ENCODE results near the gene TNS1. TPM values are rescaled to one million over a fixed set of nuclear protein-coding genes. Genes with fewer than 3 reads are reported as not detected.

TNS1 gene
- total RNA-seq, 1 experiment from 2014 or later, result 3.4 TPM

- TF ChIP-seq, protein P1, sequence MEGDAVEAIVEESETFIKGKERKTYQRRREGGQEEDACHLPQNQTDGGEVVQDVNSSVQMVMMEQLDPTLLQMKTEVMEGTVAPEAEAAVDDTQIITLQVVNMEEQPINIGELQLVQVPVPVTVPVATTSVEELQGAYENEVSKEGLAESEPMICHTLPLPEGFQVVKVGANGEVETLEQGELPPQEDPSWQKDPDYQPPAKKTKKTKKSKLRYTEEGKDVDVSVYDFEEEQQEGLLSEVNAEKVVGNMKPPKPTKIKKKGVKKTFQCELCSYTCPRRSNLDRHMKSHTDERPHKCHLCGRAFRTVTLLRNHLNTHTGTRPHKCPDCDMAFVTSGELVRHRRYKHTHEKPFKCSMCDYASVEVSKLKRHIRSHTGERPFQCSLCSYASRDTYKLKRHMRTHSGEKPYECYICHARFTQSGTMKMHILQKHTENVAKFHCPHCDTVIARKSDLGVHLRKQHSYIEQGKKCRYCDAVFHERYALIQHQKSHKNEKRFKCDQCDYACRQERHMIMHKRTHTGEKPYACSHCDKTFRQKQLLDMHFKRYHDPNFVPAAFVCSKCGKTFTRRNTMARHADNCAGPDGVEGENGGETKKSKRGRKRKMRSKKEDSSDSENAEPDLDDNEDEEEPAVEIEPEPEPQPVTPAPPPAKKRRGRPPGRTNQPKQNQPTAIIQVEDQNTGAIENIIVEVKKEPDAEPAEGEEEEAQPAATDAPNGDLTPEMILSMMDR (conservative IDR thresholded peaks at IDR 0.05), result no peak
Measured at GRCh38 chr2:218011653-218012040, 8.9 kb upstream of the TNS1 start.

More at GRCh38 chr2:218011653-218012040, 8.9 kb upstream of the TNS1 start:
- Histone ChIP-seq H2BK120ac (ENCODE audit: low read depth, low read length, poor library complexity, severe bottlenecking) (no peak overlapping the region), H2BK5ac (ENCODE audit: insufficient read length, low read length) (no peak overlapping the region), H3K23me2 (ENCODE audit: insufficient read length, low read depth, low read length, poor library complexity, severe bottlenecking) (peaks cover 8% of the 10 kb centered on the region), H3K9me3 (ENCODE audit: control insufficient read depth, low read depth, low read length) (no peaks in the 10 kb centered on the region), H3K4ac (ENCODE audit: low read depth, low read length) (no peak overlapping the region), H2AFZ (ENCODE audit: low read length) (no peak overlapping the region), H4K20me1 (ENCODE audit: control insufficient read depth, insufficient read depth, insufficient read length) (no peaks in the 10 kb centered on the region), H3K56ac (ENCODE audit: insufficient read length, low read depth, low read length) (no peak overlapping the region), H3K79me1 (ENCODE audit: insufficient read depth, low read depth, low read length, poor library complexity, severe bottlenecking) (no peaks in the 10 kb centered on the region), H3K23ac (ENCODE audit: insufficient read length, low read depth, low read length) (no peak overlapping the region), H2BK20ac (ENCODE audit: low read depth, low read length, poor library complexity, severe bottlenecking) (no peak overlapping the region), H4K91ac (ENCODE audit: insufficient read length, low read depth, low read length) (no peak overlapping the region), H4K5ac (ENCODE audit: insufficient read length, low read depth, low read length) (no peak overlapping the region), H2BK15ac (ENCODE audit: low read depth, low read length) (no peak overlapping the region), H3K79me2 (ENCODE audit: insufficient read depth, low read length) (no peaks in the 10 kb centered on the region), H3K14ac (ENCODE audit: insufficient read depth, low read length) (no peak overlapping the region; the same call in 1 of the 2 replicates), H3K27me3 (ENCODE audit: insufficient read depth, low read length) (peaks cover 15% of the 10 kb centered on the region; the same call in 1 of the 2 replicates), H3K4me2 (ENCODE audit: insufficient read depth, insufficient read length, low read length) (no peak overlapping the region), H3T11ph (ENCODE audit: low read length) (no peak overlapping the region), H3K18ac (ENCODE audit: insufficient read length, low read depth, low read length) (no peak overlapping the region), H2BK12ac (ENCODE audit: insufficient read length, low read depth, low read length) (no peak overlapping the region), H3K27ac (ENCODE audit: insufficient read length, low read depth, low read length) (no peak overlapping the region), H3K4me1 (ENCODE audit: insufficient read depth, low read length) (peaks cover 3% of the 10 kb centered on the region), H2AK5ac (ENCODE audit: insufficient read length, low read length) (no peak overlapping the region), H4K8ac (replicated peaks; ENCODE audit: insufficient read length, low read depth, low read length) (no peak overlapping the region), H3K9ac (ENCODE audit: extremely low read depth, insufficient read length, low read length) (no peak overlapping the region)
- no peak overlapping the region for H3K4me3 Mint-ChIP-seq
- H3K27me3 Mint-ChIP-seq (ENCODE audit: low read depth), result peaks cover 80% of the 10 kb centered on the region
- no peaks in the 10 kb centered on the region for H3K9me3 Mint-ChIP-seq
- no peak for DNase-seq
- H3K36me3 Mint-ChIP-seq (ENCODE audit: insufficient read depth in 1 of 3, low read depth in 3 of 3), result no peaks in the 10 kb centered on the region
- H3K27ac Mint-ChIP-seq, result no peak overlapping the region
- no CpG with 5 or more reads among the region's 8 CpGs for WGBS (ENCODE audit: extremely low coverage, insufficient read length, low lambda C conversion rate)
- peaks cover 21 to 44% of the 10 kb centered on the region in 2 experiments for H3K4me1 Mint-ChIP-seq
